ENCODE results near the gene BIRC2. TPM values are rescaled to one million over a fixed set of nuclear protein-coding genes. Genes with fewer than 3 reads are reported as not detected.
"Not testable (repeated sequence)": the region's sequence is repeated elsewhere in the genome, so short reads cannot be mapped to it uniquely, and the experiment has no call there.

BIRC2 gene
- total RNA-seq, 1 experiment from 2014 or later, result 14.8 TPM

GRCh38 chr11:102374633-102375424, 27.8 kb downstream of the BIRC2 start:
- not testable (repeated sequence) for DNase-seq (ENCODE audit: low spot score)

- no peak for DNase-seq (ENCODE audit: low spot score)
These were observed 28.8 kb downstream of the BIRC2 start for GRCh38 chr11:102375720-102376399.

- no peak for DNase-seq (ENCODE audit: low spot score)
These were observed 30.9 kb downstream of the BIRC2 start for GRCh38 chr11:102377891-102378290.

GRCh38 chr11:102378818-102379217, 31.8 kb downstream of the BIRC2 start:
- no peak for DNase-seq (ENCODE audit: low spot score)

DNA sequence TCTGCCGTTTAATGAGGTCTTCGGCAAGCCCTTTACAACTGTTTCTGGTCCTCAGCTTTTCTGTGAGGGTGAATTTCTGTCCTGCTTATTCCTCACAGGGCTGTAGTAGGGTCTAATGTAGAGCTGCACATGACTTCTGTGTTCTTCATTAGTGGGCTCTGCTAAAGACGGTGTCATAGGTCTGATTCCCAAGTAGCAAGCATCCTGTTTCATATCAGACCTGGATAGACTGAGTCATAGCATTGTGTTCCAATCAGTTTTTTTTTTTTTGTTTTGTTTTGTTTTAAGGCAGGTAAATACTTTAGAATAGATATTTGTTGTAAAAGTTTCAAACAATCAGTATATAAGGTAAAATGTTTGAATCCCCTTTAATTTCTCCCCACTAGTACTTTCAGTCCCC, 35.4 kb downstream of the BIRC2 start:
- DNase-seq (ENCODE audit: low spot score), result no peak

DNA sequence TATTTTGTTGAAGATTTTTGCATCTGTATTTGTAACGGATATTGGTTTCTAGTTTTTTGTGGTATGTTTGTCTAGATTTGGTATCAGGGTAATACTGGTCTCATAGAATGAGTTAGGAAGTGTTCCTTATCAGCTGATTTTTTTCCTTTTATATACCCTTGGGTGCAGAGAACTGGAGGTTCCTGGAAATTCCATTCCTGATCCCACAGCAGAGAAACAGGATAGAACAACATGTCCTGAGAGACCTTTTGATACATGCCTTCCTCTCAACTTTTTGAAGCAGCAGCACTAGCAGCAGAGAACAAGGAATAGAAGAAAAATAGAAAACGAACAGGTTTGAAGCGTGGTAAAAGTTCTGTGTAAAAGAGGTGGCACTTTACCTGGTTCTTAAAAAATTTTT, 36.8 kb downstream of the BIRC2 start:
- DNase-seq (ENCODE audit: low spot score), result no peak

- no peak for DNase-seq (ENCODE audit: low spot score)
These were observed 37.5 kb downstream of the BIRC2 start for GRCh38 chr11:102384419-102385079.

DNA sequence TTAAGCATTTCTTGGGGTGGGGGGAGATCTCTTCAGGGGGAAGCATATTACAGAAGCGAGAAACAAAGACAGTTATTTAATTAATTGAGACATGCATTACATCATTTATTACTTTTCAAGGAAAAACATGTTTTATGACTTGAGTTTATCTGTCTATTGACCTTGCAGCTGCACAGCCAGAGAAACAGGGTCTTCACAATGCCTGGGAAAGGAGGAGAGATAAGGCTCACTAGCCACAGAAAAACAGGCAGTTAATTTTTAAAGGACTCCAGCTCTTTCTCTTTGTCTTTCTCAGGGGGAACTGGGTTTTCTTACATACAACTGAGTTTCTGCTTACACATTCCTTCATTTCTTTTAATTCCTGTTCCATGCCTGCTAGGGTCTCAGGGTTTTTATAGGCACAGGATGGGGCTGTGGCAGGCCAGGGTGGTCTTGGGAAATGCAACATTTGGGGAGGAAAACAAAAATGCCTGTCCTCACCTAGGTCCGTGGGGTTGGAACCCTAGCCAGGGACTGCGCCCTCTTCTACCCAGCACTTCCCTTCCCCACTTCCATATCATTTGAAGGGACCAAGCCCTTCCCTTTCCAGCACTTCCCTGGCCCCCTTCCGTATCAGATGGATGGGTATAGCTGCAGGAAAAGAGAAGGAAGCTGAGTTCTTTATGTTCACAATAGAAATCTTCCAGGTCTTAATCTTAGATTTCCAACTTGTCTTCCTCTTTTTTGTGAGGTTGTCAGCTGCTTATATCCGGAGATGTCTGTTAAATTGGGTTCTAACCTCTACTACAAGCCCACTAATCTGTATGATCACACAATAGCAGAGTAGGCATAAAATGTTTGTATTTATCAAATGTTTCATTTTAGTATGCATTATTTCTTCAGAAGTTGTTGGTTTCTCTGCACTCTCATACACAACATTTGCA, 38.3 kb downstream of the BIRC2 start:
- DNase-seq (ENCODE audit: low spot score), result no peak

GRCh38 chr11:102386136-102386734, 39.2 kb downstream of the BIRC2 start:
- no peak for DNase-seq (ENCODE audit: low spot score)

DNA sequence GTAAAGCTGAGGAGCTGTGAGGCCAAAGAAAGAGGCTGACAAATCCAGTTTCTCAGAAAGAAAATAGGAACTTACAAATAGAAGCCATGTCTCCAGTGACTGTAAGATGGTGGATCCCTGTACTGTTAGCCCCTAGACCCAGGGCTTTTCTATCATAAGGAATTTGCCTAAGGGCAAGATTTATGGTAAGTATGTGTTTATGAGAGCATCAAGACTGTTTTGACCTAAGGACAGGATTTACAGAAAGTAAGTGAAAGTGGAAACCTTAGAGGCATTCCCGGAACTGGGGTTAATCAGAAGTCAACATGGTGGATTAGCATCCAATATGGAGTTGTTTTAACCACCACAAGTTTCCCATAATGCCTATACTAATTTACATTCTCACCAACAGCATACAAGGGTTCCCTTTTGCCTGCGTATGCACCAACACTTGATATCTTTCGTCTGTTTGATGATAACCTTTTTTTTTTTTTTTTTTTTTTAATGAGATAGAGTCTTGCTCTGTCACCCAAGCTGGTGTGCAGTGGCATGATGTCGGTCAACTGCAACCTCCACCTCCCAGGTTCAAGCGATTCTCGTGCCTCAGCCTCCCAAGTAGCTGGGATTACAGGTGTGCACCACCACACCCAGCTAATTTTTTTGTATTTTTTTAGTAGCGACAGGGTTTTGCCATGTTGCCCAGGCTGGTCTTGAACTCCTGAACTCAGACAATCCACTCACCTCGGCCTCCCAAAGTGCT, 40.2 kb downstream of the BIRC2 start:
- no peak for DNase-seq (ENCODE audit: low spot score)

DNA sequence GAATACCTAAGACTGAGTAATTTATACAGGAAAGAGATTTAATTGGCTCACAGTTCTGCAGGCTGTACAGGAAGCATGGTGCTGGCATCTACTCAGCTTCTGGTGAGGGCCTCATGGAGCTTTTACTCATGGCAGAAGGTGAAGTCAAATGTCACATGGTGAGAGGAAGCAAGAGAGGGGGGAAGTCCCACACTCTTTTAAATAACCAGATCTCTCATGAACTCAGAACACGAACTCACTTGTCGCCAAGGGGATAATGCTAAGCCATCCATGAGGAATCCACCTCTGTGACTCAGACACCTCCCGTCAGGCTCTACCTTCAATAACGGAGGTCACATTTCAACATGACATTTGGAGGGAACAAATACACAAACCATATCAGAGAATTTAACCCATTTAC, 42.2 kb downstream of the BIRC2 start:
- DNase-seq (ENCODE audit: low spot score), result no peak

DNA sequence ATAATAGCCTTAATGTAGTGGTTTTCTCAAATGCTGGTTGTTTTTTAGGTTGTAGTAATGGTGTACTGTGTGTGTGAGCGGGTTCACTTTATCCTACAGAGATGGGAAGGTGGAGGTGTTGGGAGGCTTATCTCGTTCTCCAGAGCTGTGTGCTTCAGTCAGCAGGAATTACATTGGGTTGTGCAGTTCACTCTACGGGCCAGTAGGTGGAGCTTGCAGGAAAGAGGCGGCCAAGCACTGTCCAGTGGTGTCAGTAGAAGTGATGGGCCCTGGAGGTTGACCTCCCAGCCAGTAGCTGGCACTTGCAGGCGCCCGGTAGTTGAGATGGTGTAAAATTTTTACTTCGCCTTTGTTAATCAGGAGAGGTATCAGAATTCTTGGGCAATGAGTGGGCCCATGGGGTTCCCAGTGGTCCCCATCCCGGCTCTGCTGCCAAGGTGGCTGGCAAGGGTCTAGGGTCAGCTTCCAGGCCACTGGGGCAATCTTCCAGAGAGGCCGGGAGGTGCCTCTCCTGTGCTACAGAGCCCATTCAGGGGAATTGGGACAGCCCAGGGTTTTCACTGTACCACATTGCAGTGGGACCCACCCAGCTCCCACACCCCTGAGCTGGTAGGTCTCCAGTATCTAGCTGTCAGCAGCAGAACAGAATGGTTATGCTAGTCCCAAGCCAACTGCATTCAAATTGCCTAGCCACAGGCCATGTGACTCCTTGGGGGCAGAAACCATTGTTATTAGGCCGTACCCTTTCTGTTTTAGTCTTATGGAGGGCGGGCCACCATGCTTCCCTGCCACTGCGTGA, 43.9 kb downstream of the BIRC2 start:
- DNase-seq (ENCODE audit: low spot score), result peak; percentile 86

DNA sequence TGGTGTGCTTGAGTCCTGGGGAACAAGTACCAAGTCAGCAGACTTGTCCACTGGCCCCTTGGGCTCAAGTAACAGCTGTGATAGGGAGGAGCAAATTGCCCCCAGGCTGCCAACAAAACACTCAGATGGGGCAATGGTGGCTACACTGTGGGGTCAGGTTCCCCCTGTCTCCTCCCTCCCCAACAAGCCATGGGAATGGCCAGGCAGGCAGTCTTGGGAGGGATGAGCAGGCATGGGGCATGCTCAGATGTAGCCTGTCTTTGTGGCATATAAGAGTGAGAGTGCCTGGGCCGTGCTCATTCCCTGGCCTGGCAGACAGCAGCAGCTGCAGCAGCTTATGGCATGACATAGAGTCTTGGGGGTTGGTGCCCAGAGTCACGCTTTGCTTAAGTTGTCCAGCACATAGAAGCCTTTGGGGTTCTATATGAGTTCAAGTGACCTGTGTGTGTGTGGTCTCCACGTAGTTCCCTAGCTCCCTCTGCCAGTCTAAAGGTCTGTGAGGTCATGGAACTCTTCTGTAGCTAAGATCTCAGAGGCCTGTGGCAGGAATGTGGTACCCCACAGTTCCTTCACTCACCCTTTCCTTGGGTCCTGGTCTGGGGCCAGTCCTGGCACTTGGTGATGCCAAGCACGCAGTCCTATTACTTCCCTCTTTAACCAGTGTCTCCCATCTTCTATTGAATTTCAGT, 44.7 kb downstream of the BIRC2 start:
- no peak for DNase-seq (ENCODE audit: low spot score)

DNA sequence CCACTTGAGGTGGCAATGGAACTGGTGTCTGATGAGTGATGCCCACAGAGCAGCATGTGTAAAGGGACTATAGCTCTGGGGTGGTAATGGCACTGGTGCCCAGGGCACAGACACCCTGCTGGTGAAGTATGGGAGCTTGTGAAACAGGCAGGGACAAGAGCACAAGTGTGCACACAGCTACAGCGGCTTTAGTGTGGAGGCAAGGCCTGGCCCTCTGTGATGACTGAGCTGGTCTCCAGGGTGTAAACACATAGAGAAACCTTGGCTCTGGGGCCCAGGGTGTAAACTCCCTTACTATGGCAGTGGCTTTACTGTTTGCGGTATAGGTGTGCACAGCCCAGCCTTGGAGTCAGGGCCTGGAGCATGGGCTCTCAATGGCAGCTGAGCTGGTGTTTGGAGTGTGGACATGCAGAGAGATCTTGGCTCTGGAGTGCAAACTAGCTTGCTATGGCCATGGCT, 46.3 kb downstream of the BIRC2 start:
- DNase-seq (ENCODE audit: low spot score), result no peak

DNA sequence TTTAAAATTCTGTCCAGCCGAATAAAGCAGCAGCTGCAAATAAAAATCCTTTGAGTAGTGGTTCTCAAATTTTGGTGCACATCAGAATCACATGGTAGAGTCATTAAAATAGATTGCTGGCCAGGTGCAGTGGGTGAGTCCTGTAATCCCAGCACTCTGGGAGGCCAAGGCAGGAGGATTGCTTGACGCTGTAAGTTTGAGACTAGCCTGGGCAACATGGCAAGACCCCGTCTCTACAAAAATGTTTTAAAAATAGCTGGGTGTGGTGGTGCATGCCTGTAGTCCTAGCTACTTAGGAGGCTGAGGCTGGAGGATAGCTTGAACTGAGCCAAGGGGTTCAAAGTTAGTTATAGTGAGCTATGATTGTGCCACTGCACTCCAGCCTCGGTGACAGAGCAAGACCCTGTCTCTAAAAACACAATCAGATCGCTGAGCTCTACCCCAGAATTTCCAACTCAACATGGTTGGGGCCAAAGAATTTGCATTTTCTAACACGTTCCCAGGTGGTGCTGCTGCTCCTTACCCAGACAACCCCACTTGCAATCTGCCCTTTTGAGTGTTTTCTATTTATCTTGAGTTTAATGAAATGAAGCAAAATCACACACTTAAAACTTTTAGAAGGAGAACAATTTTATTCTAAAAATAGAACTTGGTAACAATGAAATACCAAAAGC, 48.8 kb downstream of the BIRC2 start:
- no peak for DNase-seq (ENCODE audit: low spot score)

- no peak for DNase-seq (ENCODE audit: low spot score)
These were observed 49.9 kb downstream of the BIRC2 start for GRCh38 chr11:102396708-102397563.

- no peak for DNase-seq (ENCODE audit: low spot score)
These were observed 51.3 kb downstream of the BIRC2 start for GRCh38 chr11:102398297-102398696.
